ENCODE measurements around the gene FBXO48. TPM values are rescaled to one million over a fixed set of nuclear protein-coding genes. Genes with fewer than 3 reads are reported as not detected.

The FBXO48 gene
- total and polyA plus RNA-seq, 2 of the 8 experiments (the other 6 are each of a cell fraction or from before 2014, with no cell fraction given), result 1.1 to 1.5 TPM

- peak; percentile 98 for FAIRE-seq
- TF ChIP-seq TAF1 (IDR thresholded peaks at IDR 0.05; ENCODE audit: low read depth, low read length) (no peak), SRF (IDR thresholded peaks at IDR 0.05; ENCODE audit: low read depth, low read length) (no peak), RBBP5 (IDR thresholded peaks at IDR 0.05; ENCODE audit: borderline replicate concordance, low read depth, low read length) (no peak), CREB1 (IDR thresholded peaks at IDR 0.05) (0 out of 2 replicates have a peak, but pooled peaks have one; percentile 14), KDM1A (IDR thresholded peaks at IDR 0.05; ENCODE audit: borderline replicate concordance, low read length) (no peak), CHD2 (IDR thresholded peaks at IDR 0.05; ENCODE audit: low read length) (no peak), YY1 (IDR thresholded peaks at IDR 0.05; ENCODE audit: low read depth, low read length) (no peak), CEBPB (IDR thresholded peaks at IDR 0.05; ENCODE audit: low read depth, low read length) (peak; percentile 94), SIN3A (conservative IDR thresholded peaks at IDR 0.05 in 1 of 2, IDR thresholded peaks at IDR 0.05 in 1 of 2; ENCODE audit: low read depth in 1 of 2, low read length in 2 of 2) (0 out of 4 replicates have a peak, but pooled peaks of 1 of the 2 experiments have one; percentile 29)
- TF ChIP-seq, protein P1, sequence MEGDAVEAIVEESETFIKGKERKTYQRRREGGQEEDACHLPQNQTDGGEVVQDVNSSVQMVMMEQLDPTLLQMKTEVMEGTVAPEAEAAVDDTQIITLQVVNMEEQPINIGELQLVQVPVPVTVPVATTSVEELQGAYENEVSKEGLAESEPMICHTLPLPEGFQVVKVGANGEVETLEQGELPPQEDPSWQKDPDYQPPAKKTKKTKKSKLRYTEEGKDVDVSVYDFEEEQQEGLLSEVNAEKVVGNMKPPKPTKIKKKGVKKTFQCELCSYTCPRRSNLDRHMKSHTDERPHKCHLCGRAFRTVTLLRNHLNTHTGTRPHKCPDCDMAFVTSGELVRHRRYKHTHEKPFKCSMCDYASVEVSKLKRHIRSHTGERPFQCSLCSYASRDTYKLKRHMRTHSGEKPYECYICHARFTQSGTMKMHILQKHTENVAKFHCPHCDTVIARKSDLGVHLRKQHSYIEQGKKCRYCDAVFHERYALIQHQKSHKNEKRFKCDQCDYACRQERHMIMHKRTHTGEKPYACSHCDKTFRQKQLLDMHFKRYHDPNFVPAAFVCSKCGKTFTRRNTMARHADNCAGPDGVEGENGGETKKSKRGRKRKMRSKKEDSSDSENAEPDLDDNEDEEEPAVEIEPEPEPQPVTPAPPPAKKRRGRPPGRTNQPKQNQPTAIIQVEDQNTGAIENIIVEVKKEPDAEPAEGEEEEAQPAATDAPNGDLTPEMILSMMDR (IDR thresholded peaks at IDR 0.05; ENCODE audit: control extremely low read depth in 1 of 3, insufficient read depth in 1 of 3, low read depth in 1 of 3, low read length in 3 of 3), result peak; percentile 46 to 98 (median 92)
These were observed 25.7 kb downstream of the FBXO48 start for GRCh38 chr2:68441179-68441993.

More at GRCh38 chr2:68441179-68441993, 25.7 kb downstream of the FBXO48 start:
- Histone ChIP-seq H3K36me3 (ENCODE audit: control insufficient read depth in 2 of 4, insufficient read depth in 4 of 4, low read length in 3 of 4) (no peaks in the 10 kb centered on the region), H2BK5ac (ENCODE audit: low read depth, low read length) (no peak overlapping the region), H3K27ac (ENCODE audit: low read depth, low read length) (no peak overlapping the region), H3K9me3 (ENCODE audit: insufficient read depth in 2 of 2, low read depth in 1 of 2, low read length in 1 of 2) (no peaks in the 10 kb centered on the region), H3K23ac (ENCODE audit: insufficient read length) (no peak overlapping the region), H3K56ac (replicated peaks; ENCODE audit: insufficient read length, low read depth, low read length) (no peak overlapping the region), H3K27me3 (replicated peaks in 1 of 4; ENCODE audit: control insufficient read depth in 3 of 4, extremely low read depth in 1 of 4, insufficient read depth in 3 of 4, low read length in 3 of 4) (no peaks in the 10 kb centered on the region), H4K5ac (ENCODE audit: insufficient read length, low read depth, low read length) (no peak overlapping the region), H2AK5ac (ENCODE audit: low read depth, low read length) (no peak overlapping the region), H2BK12ac (ENCODE audit: low read depth, low read length) (no peak overlapping the region), H3K23me2 (ENCODE audit: low read depth, low read length) (no peaks in the 10 kb centered on the region), H3K79me2 (ENCODE audit: control insufficient read depth in 1 of 2, insufficient read depth in 2 of 2, low read length in 2 of 2) (no peaks in the 10 kb centered on the region), H3K9ac (replicated peaks in 1 of 4; ENCODE audit: extremely low read depth in 1 of 4, low read depth in 3 of 4, low read length in 3 of 4) (no peak overlapping the region), H4K8ac (ENCODE audit: extremely low read depth, insufficient read depth, low read length) (no peak overlapping the region), H4K20me1 (replicated peaks in 1 of 2; ENCODE audit: control insufficient read depth in 1 of 2, insufficient read depth in 2 of 2, low read length in 2 of 2) (no peaks in the 10 kb centered on the region), H2BK20ac (ENCODE audit: low read length) (no peak overlapping the region), H3K79me1 (ENCODE audit: low read depth, low read length) (no peaks in the 10 kb centered on the region), H3K14ac (ENCODE audit: insufficient read length) (no peak overlapping the region), H3K4me3 (ENCODE audit: extremely low read depth in 1 of 4, insufficient read depth in 2 of 4, low read depth in 3 of 4, low read length in 4 of 4) (no peak overlapping the region), H2BK120ac (replicated peaks; ENCODE audit: low read depth, low read length) (no peak overlapping the region), H3K4me1 (replicated peaks in 1 of 4; ENCODE audit: control insufficient read depth in 3 of 4, insufficient read depth in 4 of 4, low read length in 3 of 4) (no peaks in the 10 kb centered on the region), H2AFZ (ENCODE audit: low read length) (peak overlapping the region; percentile 86), H4K91ac (replicated peaks; ENCODE audit: insufficient read length, low read length) (no peak overlapping the region), H3K4ac (replicated peaks; ENCODE audit: insufficient read length, low read depth, low read length) (no peak overlapping the region), H3K4me2 (ENCODE audit: insufficient read depth in 1 of 2, low read depth in 2 of 2, low read length in 2 of 2) (no peak overlapping the region), H2BK15ac (ENCODE audit: low read length) (no peak overlapping the region), H3K18ac (ENCODE audit: extremely low read depth, low read length) (no peak overlapping the region)
- CTCF ChIA-PET (ENCODE audit: partially characterized antibody), result interaction anchor here (0.6 to 6.1 kb wide), 33 partner anchors 8 to 323 kb away, joined by 3 to 51 read pairs (median 5); partner anchors contain the start of genes APLF, FBXO48 and PLEK
- POLR2A ChIA-PET (ENCODE audit: partially characterized antibody), result interaction anchor here (1.1 kb wide), 1 partner anchor 22 kb away, joined by 3 read pairs; no protein-coding TSS in a partner anchor
- WGBS, 2 experiments (ENCODE audit: extremely low coverage in 1 of 2, insufficient coverage in 1 of 2, insufficient read length in 1 of 2, insufficient replicate concordance in 2 of 2, low coverage in 1 of 2, low lambda C conversion rate in 2 of 2, missing lambda C conversion rate in 1 of 2), result 42% methylated on average over 6 of the region's 6 CpGs; no CpG with 5 or more reads in 1 of the 2 experiments
- DNase-seq (ENCODE audit: low read depth in 1 of 2, low spot score in 2 of 2), result peak; percentile 29 to 79
